GM12878 (cell line): Measurements from ENCODE around the gene ZNF443. TPM values are rescaled to one million over a fixed set of nuclear protein-coding genes. Genes with fewer than 3 reads are reported as not detected.

Experiments
- ATF2 ChIP-seq: IDR thresholded peaks from 2 replicates; pipeline ENCODE4 v1.6.1; 2012; ENCODE audit warnings: low read length, inconsistent platforms
- CHD2 ChIP-seq: IDR thresholded peaks from 2 replicates; pipeline ENCODE4 v1.6.1; 2011; ENCODE audit warnings: low read depth, low read length, improper control_type of control experiment, borderline replicate concordance
- EED ChIP-seq: sonication (generic); IDR thresholded peaks from 2 replicates; pipeline ENCODE4 v1.6.1; 2016; ENCODE audit warnings: antibody characterized with exemption, low read depth
- EGR1 ChIP-seq, 2 experiments: IDR thresholded peaks; 1 replicate in 1 of 2; 2 replicates in 1 of 2; pipeline ENCODE4 v1.6.1; 2011 to 2012; ENCODE audit warnings: low read depth in 2 of 2, low read length in 2 of 2, borderline replicate concordance in 1 of 2, mild to moderate bottlenecking in 1 of 2, moderate library complexity in 1 of 2
- ESRRA ChIP-seq: IDR thresholded peaks from 2 replicates; pipeline ENCODE4 v1.6.1; 2012; ENCODE audit warnings: mild to moderate bottlenecking, low read length, improper control_type of control experiment
- FOS ChIP-seq: IDR thresholded peaks from 3 replicates; pipeline ENCODE4 v1.6.1; 2011; ENCODE audit warnings: borderline replicate concordance; ENCODE audit not compliant: insufficient read length; ENCODE audit errors: extremely low read depth
- HSF1 ChIP-seq: fragments of 150-350 bp; IDR thresholded peaks from 2 replicates; pipeline ENCODE4 v1.6.1; 2014; ENCODE audit warnings: mild to moderate bottlenecking, low read depth, low read length
- IKZF1 ChIP-seq: fragments of 450-650 bp; conservative IDR thresholded peaks from 2 replicates; pipeline ENCODE4 v1.6.1; 2017; ENCODE audit warnings: antibody characterized with exemption, mild to moderate bottlenecking
- IRF5 ChIP-seq: fragments of 450-650 bp; IDR thresholded peaks from 2 replicates; pipeline ENCODE4 v1.6.1; 2017; ENCODE audit warnings: borderline replicate concordance
- MTA3 ChIP-seq: IDR thresholded peaks from 2 replicates; pipeline ENCODE4 v1.6.1; 2012; ENCODE audit warnings: low read length, inconsistent platforms, borderline replicate concordance
- NFIC ChIP-seq: IDR thresholded peaks from 2 replicates; pipeline ENCODE4 v1.6.1; 2012; ENCODE audit warnings: low read depth, mild to moderate bottlenecking, inconsistent platforms, low read length, moderate library complexity
- NR2F1 ChIP-seq: fragments of 450-650 bp; conservative IDR thresholded peaks from 2 replicates; pipeline ENCODE4 v1.6.1; 2017; ENCODE audit warnings: mild to moderate bottlenecking
- PML ChIP-seq: IDR thresholded peaks from 2 replicates; pipeline ENCODE4 v1.6.1; 2012; ENCODE audit warnings: low read length, inconsistent platforms
- REST ChIP-seq: IDR thresholded peaks from 2 replicates; pipeline ENCODE4 v1.6.1; 2012; ENCODE audit warnings: mild to moderate bottlenecking, low read depth, low read length
- SMAD5 ChIP-seq: IDR thresholded peaks from 2 replicates; pipeline ENCODE4 v1.6.1; 2016; ENCODE audit warnings: antibody characterized with exemption, low read depth
- SUZ12 ChIP-seq: fragments of 200-600 bp; sonication (generic); IDR thresholded peaks from one replicate; pipeline ENCODE4 v1.6.1; 2018; ENCODE audit warnings: antibody characterized with exemption, mild to moderate bottlenecking; ENCODE audit not compliant: unreplicated experiment
- TCF7 ChIP-seq: IDR thresholded peaks from 2 replicates; pipeline ENCODE4 v1.6.1; 2014; ENCODE audit warnings: antibody characterized with exemption, borderline replicate concordance
- ZBTB11 ChIP-seq: fragments of 450-650 bp; formaldehyde crosslinking; IDR thresholded peaks from 2 replicates; pipeline ENCODE4 v1.5.0; 2022; ENCODE audit warnings: mild to moderate bottlenecking, missing genetic modification characterization
- polyA plus RNA-seq, 11 experiments: library from polyadenylated mRNA; depleted of rRNA in 4 of 11; unstranded in 6 of 11; stranded (reverse) in 5 of 11; fragments of >200 nt; fragmentation: Nextera tagmentation in 4 of 11; fragmentation: Illumina TruSeq in 1 of 11; extraction: Ambion mirVana in 4 of 11; extraction: Trizol in 1 of 11; gene quantifications; 1 replicate in 1 of 11; 2 replicates in 10 of 11; pipeline versions ENCODE4 v1.2.1 to v1.2.3, GENCODE V29; 2011 to 2016; ENCODE audit warnings: inconsistent platforms in 2 of 11, missing spikeins in 2 of 11, low read depth in 1 of 11
- total RNA-seq, 4 experiments: library from RNA; depleted of rRNA in 3 of 4; stranded (reverse); fragments of >200 nt in 3 of 4; fragmentation: Illumina TruSeq in 1 of 4; extraction: Trizol in 1 of 4; gene quantifications; 2 replicates each; pipeline versions ENCODE4 v1.2.1 to v1.2.3, GENCODE V29; 2013 to 2021

ZNF443 gene
- total and polyA plus RNA-seq, 10 of the 15 experiments (the other 5 are each of a cell fraction or from before 2014, with no cell fraction given): 2.1 to 9.1 (median 3.9) TPM

GRCh38 chr19:12400633-12401502 lies 40.0 kb downstream of the ZNF443 start, which contains the start of gene ZNF799 (continued):
- TF ChIP-seq HSF1 (no peak), ATF2 (no peak), IRF5 (no peak), IKZF1 (peak; percentile 98), SMAD5 (no peak), NFIC (no peak), REST (no peak), NR2F1 (peak; percentile 14; the same call in 1 of the 2 replicates), CHD2 (peak; percentile 62), FOS (no peak), ESRRA (no peak), SUZ12 (no peak), EED (peak; percentile 65; the same call in 1 of the 2 replicates), EGR1 (IDR thresholded peaks at IDR 0.05; ENCODE audit: borderline replicate concordance in 1 of 2, low read depth in 2 of 2, low read length in 2 of 2) (peak; percentile 17 to 38; a peak in 1 of 3 replicates), PML (0 out of 2 replicates have a peak, but pooled peaks have one; percentile 32), MTA3 (no peak), TCF7 (peak; percentile 73), ZBTB11 (CRISPR knock-in tag) (no peak)
